SW480 (cell line): ENCODE results near the gene HNRNPH2.

Source experiments
- DNase-seq: peaks from one replicate; pipeline ENCODE4 v3.0.0-alpha.2; 2016; ENCODE audit warnings: low spot score

HNRNPH2 gene, protein sequence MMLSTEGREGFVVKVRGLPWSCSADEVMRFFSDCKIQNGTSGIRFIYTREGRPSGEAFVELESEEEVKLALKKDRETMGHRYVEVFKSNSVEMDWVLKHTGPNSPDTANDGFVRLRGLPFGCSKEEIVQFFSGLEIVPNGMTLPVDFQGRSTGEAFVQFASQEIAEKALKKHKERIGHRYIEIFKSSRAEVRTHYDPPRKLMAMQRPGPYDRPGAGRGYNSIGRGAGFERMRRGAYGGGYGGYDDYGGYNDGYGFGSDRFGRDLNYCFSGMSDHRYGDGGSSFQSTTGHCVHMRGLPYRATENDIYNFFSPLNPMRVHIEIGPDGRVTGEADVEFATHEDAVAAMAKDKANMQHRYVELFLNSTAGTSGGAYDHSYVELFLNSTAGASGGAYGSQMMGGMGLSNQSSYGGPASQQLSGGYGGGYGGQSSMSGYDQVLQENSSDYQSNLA

GRCh38 chrX:101407748-101408531 is at the start of gene HNRNPH2, which contains the start of gene GLA:
Gene HNRNPH2, plus strand, starts transcription at chrX:101408222. Its CDS starts 3,767 bp downstream, at chrX:101411989.
Gene GLA, minus strand, starts transcription at chrX:101407925. Its CDS starts 22 bp downstream, at chrX:101407903.
- DNase-seq = peak; percentile 99

DNA sequence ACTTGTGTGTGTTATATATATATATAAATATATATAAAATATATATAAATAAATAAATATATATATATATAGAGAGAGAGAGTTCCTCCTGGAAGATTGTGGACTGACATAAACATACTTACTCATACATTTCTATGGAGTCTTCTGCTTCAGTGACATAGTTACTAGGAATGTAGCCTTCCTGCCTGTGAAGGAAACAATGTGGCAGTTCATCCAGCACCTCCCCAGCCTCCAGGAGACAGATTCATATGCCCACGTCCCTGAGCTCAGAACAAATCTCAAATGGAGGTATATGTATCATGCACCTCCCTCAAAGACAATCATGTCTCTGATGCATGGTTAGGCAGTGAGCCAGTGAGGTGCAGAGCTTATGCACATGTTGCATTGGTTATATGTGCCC is 48.1 kb upstream of the HNRNPH2 start:
- no peak for DNase-seq

GRCh38 chrX:101360390-101360789 is 47.6 kb upstream of the HNRNPH2 start:
- DNase-seq = no peak

GRCh38 chrX:101362116-101362515 is 45.9 kb upstream of the HNRNPH2 start:
- DNase-seq = no peak

- DNase-seq = no peak
These were observed 45.3 kb upstream of the HNRNPH2 start for GRCh38 chrX:101362757-101363156.

- DNase-seq = no peak
These were observed 42.7 kb upstream of the HNRNPH2 start for GRCh38 chrX:101365301-101365795.

DNA sequence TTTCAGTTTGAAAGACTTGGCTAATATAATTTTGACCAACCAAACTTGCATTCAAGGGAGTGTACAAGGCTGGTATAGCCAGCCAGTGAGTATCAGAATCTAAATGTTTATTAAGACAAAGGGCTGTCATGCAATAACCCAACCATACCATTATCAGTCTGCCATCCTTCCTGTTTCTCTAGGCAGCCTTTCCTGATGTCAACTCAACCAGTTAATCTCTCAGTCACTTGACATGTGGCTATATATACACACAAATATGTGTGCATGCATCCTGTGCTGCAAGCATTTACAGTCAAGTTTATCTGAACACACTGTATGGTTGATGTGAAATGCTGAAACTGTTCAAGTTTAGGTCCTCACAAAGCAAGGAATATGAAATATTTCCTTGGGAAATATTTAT is 39.2 kb upstream of the HNRNPH2 start:
- DNase-seq = no peak

- no peak for DNase-seq
These were observed 38.3 kb upstream of the HNRNPH2 start for GRCh38 chrX:101369687-101370086.

DNA sequence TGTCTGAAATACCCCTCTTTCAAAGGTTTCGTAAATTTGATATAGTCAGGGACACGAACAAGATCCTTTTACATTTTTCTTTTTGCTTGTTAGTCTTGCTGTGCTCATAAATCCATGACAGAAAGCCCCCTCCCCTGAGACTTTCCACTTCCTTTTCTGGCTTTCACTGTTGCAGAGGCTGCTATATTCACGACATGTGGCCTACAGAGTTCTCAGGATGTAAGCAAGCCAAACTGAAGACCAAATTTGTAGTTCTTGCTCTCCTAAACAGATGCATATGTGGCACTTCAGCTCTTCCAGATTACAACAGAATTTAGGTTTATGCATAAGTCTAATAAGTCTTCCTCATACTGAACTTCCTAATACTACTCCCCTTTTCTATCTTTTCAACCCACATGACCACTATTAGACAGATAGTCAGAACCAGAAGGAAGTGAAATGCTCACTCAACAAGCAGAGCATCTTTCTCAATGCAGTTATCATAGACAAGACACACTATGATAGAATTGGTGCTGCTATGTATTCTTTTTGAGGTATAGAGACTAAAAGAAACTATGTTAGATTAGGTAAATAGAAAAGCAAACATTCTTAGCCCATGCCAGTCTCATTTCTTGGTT is 37.0 kb upstream of the HNRNPH2 start:
- no peak for DNase-seq

DNA sequence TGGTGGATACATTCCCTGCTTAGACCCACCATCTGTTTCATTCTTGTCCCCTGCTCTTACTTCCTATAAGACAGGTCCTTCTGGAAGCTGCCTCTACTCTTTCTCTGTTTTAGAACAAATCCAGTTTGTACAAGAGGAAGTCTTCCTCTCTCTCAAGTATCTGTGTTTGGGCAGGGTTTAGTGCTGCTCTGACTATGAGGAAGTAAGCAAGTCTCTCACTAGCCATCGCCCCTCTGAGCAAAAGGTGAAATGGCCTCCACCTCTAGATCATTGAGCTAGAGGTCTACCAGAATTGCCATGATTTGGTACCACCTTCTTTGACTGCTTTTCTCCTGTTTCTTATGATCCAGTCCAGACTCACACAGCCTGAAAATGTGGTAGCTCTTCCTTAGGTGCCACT is 30.5 kb upstream of the HNRNPH2 start:
- no peak for DNase-seq

DNA sequence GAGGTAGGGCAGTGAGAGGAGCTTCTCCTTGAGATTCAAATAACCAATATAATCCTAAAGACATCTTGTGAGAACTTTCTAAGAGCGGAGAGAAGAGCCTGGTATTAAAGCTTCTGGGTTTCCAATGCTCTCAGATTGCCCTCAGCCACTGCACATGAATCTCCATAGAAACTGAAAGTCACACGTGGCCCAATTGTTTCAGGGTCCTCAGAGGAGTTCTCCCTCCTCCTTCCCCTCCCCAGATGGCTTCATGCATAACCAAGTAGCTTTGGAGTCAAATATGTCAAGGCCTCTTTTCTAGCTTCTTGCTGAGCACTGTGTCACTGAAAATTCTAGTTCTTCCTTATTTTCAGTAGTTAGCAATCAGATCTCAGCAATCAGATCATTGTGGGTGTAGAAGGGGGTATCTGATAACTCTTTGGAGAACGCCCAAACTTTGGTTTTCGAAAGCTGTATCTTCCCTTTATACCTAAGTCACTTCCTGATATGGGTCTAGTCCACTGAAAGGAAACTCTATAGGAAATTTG is 24.3 kb upstream of the HNRNPH2 start:
- DNase-seq = no peak

- no peak for DNase-seq
These were observed 22.9 kb upstream of the HNRNPH2 start for GRCh38 chrX:101385026-101385684.

- DNase-seq = no peak
These were observed 22.1 kb upstream of the HNRNPH2 start, which contains the start of gene BTK for GRCh38 chrX:101385795-101386541. Gene BTK, minus strand, starts transcription at chrX:101386191. Its CDS starts 10,907 bp downstream, at chrX:101375284.

DNA sequence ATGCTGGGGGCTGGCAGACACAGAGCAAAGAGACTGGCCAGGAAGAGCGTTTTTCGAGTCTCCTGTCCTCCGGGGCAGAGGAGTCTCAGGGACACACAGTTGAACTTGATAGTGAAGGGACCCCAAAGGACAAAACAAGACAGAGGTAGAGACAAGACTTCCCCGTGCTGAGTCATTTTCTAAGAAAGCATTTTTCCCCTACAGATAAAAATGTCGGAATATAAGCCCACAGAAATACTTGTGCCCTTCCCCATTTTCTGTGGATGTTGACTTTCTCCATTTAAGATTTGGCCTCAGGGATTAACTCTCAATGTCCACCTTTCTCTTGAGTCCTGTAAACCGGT is 21.5 kb upstream of the HNRNPH2 start:
- no peak for DNase-seq

GRCh38 chrX:101388604-101389003 is 19.4 kb upstream of the HNRNPH2 start:
- no peak for DNase-seq

DNA sequence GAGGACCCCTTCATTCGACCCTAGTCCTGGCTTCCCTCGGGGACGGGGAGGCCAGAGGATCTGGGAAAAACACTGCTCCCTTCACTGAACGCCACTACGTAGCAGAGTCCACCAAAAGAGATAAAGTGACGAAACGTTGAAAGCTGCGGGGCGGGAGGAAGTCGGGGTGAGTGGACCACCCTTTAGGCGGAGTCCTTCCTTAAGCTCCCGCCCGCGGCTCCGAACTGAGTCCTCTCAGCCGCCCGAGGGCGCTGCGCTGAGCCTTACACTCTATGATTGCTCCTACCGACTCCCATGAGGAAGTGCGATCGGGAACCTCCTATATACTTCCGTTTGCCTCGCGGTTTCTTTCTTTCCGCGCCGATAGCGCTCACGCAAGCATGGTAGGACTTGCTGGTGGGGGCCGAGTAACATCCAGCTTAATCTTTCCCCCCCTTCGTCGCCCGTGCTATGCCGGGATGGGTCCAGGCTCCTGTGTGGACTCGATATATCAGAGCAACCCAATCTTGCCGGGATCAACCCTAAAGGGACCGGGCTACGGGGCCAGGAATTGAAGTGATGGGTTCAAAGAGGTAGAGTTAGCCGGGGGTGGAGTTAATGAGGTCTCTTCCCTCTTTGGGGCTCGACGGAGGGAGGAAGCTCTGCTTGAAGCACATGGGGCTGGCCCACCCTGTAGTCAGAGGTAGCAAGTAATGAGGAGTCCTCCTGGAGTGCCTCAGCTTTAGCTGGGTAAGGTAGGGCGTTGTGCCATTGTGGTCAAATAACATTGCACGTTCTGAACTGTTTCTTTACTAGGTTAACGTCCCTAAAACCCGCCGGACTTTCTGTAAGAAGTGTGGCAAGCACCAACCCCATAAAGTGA is 17.1 kb upstream of the HNRNPH2 start, which contains the start of gene RPL36A:
TSS of gene RPL36A (plus strand) at position 348 of the 862 bp plus-strand sequence. CDS start at position 381, 33 bp downstream.
- peak; percentile 93 for DNase-seq

DNA sequence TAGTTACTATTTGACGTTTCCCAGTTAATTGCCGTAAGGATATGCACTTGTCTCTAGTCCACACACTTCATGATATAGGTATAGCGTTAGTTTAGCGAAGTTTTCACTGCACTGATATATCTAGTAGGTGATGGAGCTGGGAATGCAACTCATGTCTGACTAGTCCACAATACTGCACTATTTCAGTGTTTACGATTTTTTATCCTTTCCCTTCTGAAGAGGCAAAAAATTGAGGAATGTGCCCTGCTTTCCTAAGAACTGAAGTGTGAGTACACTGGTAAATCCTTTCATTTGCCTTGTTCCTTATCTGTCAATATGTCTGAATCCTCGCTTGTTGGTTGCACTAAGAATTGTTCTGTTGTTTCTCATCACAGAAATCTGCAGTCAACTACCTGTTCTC is 16.2 kb upstream of the HNRNPH2 start:
- no peak for DNase-seq

- no peak for DNase-seq
These were observed 14.3 kb upstream of the HNRNPH2 start for GRCh38 chrX:101393530-101394305.

GRCh38 chrX:101394372-101394771 is 13.7 kb upstream of the HNRNPH2 start:
- DNase-seq = no peak
